ENCODE measurements around the gene HDAC4. TPM values are rescaled to one million over a fixed set of nuclear protein-coding genes. Genes with fewer than 3 reads are reported as not detected.

HDAC4 gene
- polyA plus RNA-seq, 10 donors = 10.2 to 15.4 (median 11.9) TPM

- DNase-seq = no peak
Measured at GRCh38 chr2:239093952-239094351, 306.9 kb downstream of the HDAC4 start.

- no peak for DNase-seq
Measured at GRCh38 chr2:239093542-239093941, 307.3 kb downstream of the HDAC4 start.

- no peak for DNase-seq
Measured at GRCh38 chr2:239092571-239093294, 308.1 kb downstream of the HDAC4 start.

- no peak for DNase-seq
Measured at GRCh38 chr2:239089884-239090283, 310.9 kb downstream of the HDAC4 start.

GRCh38 chr2:239087046-239087710, 313.6 kb downstream of the HDAC4 start:
- DNase-seq = no peak

- no peak for DNase-seq
Measured at GRCh38 chr2:239086325-239087020, 314.3 kb downstream of the HDAC4 start.

- no peak for DNase-seq
Measured at GRCh38 chr2:239085201-239085992, 315.4 kb downstream of the HDAC4 start.

GRCh38 chr2:239084007-239084406, 316.8 kb downstream of the HDAC4 start:
- no peak for DNase-seq

- no peak for DNase-seq
Measured at GRCh38 chr2:239082425-239082824, 318.4 kb downstream of the HDAC4 start.

GRCh38 chr2:239081622-239082021, 319.2 kb downstream of the HDAC4 start:
- no peak for DNase-seq

- no peak for DNase-seq
Measured at GRCh38 chr2:239081046-239081445, 319.8 kb downstream of the HDAC4 start.

GRCh38 chr2:239079671-239080294, 321.0 kb downstream of the HDAC4 start:
- DNase-seq = no peak

GRCh38 chr2:239078128-239078924, 322.5 kb downstream of the HDAC4 start:
- DNase-seq = no peak

- DNase-seq = no peak
Measured at GRCh38 chr2:239077260-239077659, 323.6 kb downstream of the HDAC4 start.

- DNase-seq = peak in 1 of 3 donors; percentile 26
Measured at GRCh38 chr2:239075918-239076758, 324.7 kb downstream of the HDAC4 start.

GRCh38 chr2:239073745-239074530, 326.9 kb downstream of the HDAC4 start:
- no peak for DNase-seq

GRCh38 chr2:239073270-239073669, 327.6 kb downstream of the HDAC4 start:
- DNase-seq = no peak

- DNase-seq = no peak
Measured at GRCh38 chr2:239072786-239073185, 328.0 kb downstream of the HDAC4 start.

GRCh38 chr2:239070466-239070865, 330.4 kb downstream of the HDAC4 start:
- no peak for DNase-seq
